ENCODE results near the gene DPP7.

DPP7 gene

GRCh38 chr9:137156567-137157375 is 42.2 kb upstream of the DPP7 start (continued):
- TF ChIP-seq, protein P1, sequence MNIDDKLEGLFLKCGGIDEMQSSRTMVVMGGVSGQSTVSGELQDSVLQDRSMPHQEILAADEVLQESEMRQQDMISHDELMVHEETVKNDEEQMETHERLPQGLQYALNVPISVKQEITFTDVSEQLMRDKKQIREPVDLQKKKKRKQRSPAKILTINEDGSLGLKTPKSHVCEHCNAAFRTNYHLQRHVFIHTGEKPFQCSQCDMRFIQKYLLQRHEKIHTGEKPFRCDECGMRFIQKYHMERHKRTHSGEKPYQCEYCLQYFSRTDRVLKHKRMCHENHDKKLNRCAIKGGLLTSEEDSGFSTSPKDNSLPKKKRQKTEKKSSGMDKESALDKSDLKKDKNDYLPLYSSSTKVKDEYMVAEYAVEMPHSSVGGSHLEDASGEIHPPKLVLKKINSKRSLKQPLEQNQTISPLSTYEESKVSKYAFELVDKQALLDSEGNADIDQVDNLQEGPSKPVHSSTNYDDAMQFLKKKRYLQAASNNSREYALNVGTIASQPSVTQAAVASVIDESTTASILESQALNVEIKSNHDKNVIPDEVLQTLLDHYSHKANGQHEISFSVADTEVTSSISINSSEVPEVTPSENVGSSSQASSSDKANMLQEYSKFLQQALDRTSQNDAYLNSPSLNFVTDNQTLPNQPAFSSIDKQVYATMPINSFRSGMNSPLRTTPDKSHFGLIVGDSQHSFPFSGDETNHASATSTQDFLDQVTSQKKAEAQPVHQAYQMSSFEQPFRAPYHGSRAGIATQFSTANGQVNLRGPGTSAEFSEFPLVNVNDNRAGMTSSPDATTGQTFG (tag by site-specific recombination; IDR thresholded peaks at IDR 0.05; ENCODE audit: borderline replicate concordance): no peak
- TF ChIP-seq ZNF366 (tag by site-specific recombination; conservative IDR thresholded peaks at IDR 0.05): no peak
- no peak for TF ChIP-seq ZNF138 (tag by site-specific recombination; IDR thresholded peaks at IDR 0.05; ENCODE audit: borderline replicate concordance)
- no peak for TF ChIP-seq ZNF157 (tag by site-specific recombination; IDR thresholded peaks at IDR 0.05)
- no peak for TF ChIP-seq ZNF324 (tag by site-specific recombination; IDR thresholded peaks at IDR 0.05)
- TF ChIP-seq, protein P2, sequence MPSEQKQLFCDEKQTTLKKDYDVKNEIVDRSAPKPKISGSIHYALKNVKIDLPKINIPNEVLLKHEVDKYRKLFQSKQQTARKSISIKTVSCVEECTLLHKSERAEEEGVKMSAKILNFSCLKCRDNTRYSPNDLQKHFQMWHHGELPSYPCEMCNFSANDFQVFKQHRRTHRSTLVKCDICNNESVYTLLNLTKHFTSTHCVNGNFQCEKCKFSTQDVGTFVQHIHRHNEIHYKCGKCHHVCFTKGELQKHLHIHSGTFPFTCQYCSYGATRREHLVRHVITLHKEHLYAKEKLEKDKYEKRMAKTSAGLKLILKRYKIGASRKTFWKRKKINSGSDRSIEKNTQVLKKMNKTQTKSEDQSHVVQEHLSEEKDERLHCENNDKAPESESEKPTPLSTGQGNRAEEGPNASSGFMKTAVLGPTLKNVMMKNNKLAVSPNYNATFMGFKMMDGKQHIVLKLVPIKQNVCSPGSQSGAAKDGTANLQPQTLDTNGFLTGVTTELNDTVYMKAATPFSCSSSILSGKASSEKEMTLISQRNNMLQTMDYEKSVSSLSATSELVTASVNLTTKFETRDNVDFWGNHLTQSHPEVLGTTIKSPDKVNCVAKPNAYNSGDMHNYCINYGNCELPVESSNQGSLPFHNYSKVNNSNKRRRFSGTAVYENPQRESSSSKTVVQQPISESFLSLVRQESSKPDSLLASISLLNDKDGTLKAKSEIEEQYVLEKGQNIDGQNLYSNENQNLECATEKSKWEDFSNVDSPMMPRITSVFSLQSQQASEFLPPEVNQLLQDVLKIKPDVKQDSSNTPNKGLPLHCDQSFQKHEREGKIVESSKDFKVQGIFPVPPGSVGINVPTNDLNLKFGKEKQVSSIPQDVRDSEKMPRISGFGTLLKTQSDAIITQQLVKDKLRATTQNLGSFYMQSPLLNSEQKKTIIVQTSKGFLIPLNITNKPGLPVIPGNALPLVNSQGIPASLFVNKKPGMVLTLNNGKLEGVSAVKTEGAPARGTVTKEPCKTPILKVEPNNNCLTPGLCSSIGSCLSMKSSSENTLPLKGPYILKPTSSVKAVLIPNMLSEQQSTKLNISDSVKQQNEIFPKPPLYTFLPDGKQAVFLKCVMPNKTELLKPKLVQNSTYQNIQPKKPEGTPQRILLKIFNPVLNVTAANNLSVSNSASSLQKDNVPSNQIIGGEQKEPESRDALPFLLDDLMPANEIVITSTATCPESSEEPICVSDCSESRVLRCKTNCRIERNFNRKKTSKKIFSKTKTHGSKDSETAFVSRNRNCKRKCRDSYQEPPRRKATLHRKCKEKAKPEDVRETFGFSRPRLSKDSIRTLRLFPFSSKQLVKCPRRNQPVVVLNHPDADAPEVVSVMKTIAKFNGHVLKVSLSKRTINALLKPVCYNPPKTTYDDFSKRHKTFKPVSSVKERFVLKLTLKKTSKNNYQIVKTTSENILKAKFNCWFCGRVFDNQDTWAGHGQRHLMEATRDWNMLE (tag by site-specific recombination; conservative IDR thresholded peaks at IDR 0.05; ENCODE audit: low read depth): no peak
- no peak for TF ChIP-seq ZNF544 (tag by site-specific recombination; IDR thresholded peaks at IDR 0.05)
- 0 out of 2 replicates have a peak, but pooled peaks have one; percentile 23 for TF ChIP-seq KLF16 (tag by site-specific recombination; IDR thresholded peaks at IDR 0.05)
- no peak for TF ChIP-seq ZNF777 (tag by site-specific recombination; IDR thresholded peaks at IDR 0.05; ENCODE audit: borderline replicate concordance)
- no peak for TF ChIP-seq ZNF146 (tag by site-specific recombination; IDR thresholded peaks at IDR 0.05)
- TF ChIP-seq ZNF48 (tag by site-specific recombination; IDR thresholded peaks at IDR 0.05): no peak
- no peak for TF ChIP-seq ZNF596 (tag by site-specific recombination; IDR thresholded peaks at IDR 0.05)
- TF ChIP-seq, protein P3, sequence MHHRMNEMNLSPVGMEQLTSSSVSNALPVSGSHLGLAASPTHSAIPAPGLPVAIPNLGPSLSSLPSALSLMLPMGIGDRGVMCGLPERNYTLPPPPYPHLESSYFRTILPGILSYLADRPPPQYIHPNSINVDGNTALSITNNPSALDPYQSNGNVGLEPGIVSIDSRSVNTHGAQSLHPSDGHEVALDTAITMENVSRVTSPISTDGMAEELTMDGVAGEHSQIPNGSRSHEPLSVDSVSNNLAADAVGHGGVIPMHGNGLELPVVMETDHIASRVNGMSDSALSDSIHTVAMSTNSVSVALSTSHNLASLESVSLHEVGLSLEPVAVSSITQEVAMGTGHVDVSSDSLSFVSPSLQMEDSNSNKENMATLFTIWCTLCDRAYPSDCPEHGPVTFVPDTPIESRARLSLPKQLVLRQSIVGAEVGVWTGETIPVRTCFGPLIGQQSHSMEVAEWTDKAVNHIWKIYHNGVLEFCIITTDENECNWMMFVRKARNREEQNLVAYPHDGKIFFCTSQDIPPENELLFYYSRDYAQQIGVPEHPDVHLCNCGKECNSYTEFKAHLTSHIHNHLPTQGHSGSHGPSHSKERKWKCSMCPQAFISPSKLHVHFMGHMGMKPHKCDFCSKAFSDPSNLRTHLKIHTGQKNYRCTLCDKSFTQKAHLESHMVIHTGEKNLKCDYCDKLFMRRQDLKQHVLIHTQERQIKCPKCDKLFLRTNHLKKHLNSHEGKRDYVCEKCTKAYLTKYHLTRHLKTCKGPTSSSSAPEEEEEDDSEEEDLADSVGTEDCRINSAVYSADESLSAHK (tag by site-specific recombination; IDR thresholded peaks at IDR 0.05): no peak
- TF ChIP-seq, protein P4, sequence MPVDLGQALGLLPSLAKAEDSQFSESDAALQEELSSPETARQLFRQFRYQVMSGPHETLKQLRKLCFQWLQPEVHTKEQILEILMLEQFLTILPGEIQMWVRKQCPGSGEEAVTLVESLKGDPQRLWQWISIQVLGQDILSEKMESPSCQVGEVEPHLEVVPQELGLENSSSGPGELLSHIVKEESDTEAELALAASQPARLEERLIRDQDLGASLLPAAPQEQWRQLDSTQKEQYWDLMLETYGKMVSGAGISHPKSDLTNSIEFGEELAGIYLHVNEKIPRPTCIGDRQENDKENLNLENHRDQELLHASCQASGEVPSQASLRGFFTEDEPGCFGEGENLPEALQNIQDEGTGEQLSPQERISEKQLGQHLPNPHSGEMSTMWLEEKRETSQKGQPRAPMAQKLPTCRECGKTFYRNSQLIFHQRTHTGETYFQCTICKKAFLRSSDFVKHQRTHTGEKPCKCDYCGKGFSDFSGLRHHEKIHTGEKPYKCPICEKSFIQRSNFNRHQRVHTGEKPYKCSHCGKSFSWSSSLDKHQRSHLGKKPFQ (tag by site-specific recombination; IDR thresholded peaks at IDR 0.05): no peak
- TF ChIP-seq ZBTB17 (tag by site-specific recombination; IDR thresholded peaks at IDR 0.05): no peak
- TF ChIP-seq KLF9 (tag by site-specific recombination; IDR thresholded peaks at IDR 0.05; ENCODE audit: low read depth): peak; percentile 96
- no peak for TF ChIP-seq ZNF670 (tag by site-specific recombination; IDR thresholded peaks at IDR 0.05; ENCODE audit: low read depth)
- TF ChIP-seq ZNF629 (tag by site-specific recombination; IDR thresholded peaks at IDR 0.05): no peak
- TF ChIP-seq ZNF76 (tag by site-specific recombination; IDR thresholded peaks at IDR 0.05; ENCODE audit: borderline replicate concordance, low read depth): no peak
- TF ChIP-seq, protein P5, sequence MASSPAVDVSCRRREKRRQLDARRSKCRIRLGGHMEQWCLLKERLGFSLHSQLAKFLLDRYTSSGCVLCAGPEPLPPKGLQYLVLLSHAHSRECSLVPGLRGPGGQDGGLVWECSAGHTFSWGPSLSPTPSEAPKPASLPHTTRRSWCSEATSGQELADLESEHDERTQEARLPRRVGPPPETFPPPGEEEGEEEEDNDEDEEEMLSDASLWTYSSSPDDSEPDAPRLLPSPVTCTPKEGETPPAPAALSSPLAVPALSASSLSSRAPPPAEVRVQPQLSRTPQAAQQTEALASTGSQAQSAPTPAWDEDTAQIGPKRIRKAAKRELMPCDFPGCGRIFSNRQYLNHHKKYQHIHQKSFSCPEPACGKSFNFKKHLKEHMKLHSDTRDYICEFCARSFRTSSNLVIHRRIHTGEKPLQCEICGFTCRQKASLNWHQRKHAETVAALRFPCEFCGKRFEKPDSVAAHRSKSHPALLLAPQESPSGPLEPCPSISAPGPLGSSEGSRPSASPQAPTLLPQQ (tag by site-specific recombination; IDR thresholded peaks at IDR 0.05): no peak
- TF ChIP-seq KLF1 (tag by site-specific recombination; IDR thresholded peaks at IDR 0.05): peak; percentile 88
- TF ChIP-seq ZNF521 (tag by site-specific recombination; IDR thresholded peaks at IDR 0.05): no peak
- no peak for TF ChIP-seq ZSCAN16 (tag by site-specific recombination; IDR thresholded peaks at IDR 0.05)
- no peak for TF ChIP-seq SETDB1 (IDR thresholded peaks at IDR 0.05; ENCODE audit: insufficient read length, low read length)
- no peak for TF ChIP-seq YY2 (tag by site-specific recombination; IDR thresholded peaks at IDR 0.05)
- no peak for TF ChIP-seq ZNF654 (tag by site-specific recombination; IDR thresholded peaks at IDR 0.05; ENCODE audit: low read depth)
